Middle frontal gyrus (tissue), 1 donor: ENCODE results near the gene PCDHGB1.
"Not testable (repeated sequence)": the region's sequence is repeated elsewhere in the genome, so short reads cannot be mapped to it uniquely, and the experiment has no call there.

Experiments used
- DNase-seq: peaks from one replicate; pipeline ENCODE4 v3.0.0-alpha.2; 2015; ENCODE audit warnings: low spot score; ENCODE audit errors: extremely low spot score

PCDHGB1 gene

DNA sequence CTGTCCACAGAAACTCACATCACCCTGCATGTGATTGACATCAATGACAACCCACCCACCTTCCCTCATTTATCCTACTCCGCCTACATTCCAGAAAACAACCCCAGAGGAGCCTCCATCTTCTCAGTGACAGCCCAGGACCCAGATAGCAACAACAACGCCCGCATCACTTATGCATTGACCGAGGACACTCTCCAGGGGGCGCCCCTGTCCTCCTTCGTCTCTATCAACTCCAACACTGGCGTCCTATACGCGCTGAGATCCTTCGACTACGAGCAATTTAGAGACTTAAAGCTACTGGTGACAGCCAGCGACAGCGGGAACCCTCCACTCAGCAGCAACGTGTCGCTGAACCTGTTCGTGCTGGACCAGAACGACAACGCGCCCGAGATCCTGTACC is 4.6 kb upstream of the PCDHGB1 start:
- no peak for DNase-seq

GRCh38 chr5:141346017-141346416 is 3.9 kb upstream of the PCDHGB1 start:
- not testable (repeated sequence) for DNase-seq

- no peak for DNase-seq
Observed at GRCh38 chr5:141351591-141351990, 1.7 kb downstream of the PCDHGB1 start.

DNA sequence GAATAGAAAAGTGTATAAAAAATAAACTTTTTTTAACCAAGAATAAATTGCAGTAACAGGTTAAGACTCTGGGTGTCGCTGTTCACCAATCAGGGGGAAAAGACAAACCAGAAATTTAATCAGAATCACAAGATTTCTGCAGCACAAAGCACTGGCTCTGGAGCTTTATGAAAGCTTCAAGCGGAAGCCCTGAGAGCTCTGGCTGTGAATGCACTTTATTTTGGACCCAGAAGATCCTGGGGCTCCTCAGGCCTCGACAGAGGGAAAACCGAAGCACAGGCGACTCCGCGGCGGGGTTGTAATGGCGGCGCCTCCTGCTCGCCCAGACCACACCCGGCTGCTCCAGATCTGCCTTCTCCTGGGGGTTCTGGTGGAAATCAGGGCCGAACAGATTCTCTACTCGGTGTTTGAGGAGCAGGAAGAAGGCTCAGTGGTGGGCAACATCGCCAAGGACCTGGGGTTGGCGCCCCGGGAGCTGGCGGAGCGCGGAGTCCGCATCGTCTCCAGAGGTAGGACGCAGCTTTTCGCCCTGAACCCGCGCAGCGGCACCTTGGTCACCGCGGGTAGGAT is 5.1 kb downstream of the PCDHGB1 start, which contains the start of gene PCDHGA4:
PCDHGA4 (plus strand) TSS at position 122 of the 570 bp plus-strand sequence; CDS start at position 209, 87 bp downstream.
- DNase-seq, result no peak

- DNase-seq, result no peak
Observed at GRCh38 chr5:141355641-141356040, 5.7 kb downstream of the PCDHGB1 start.

DNA sequence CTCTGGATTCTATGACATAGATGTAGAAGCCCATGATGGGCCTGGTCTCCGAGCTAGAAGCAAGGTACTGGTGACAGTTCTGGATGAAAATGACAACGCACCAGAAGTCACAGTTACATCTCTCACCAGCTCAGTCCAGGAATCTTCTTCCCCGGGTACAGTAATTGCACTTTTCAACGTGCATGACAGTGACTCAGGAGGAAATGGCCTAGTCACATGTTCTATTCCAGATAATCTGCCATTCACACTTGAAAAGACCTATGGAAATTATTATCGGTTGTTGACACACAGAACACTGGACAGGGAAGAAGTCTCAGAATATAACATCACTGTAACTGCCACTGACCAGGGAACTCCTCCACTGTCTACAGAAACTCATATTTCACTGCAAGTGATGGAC is 6.2 kb downstream of the PCDHGB1 start:
- DNase-seq, result no peak

DNA sequence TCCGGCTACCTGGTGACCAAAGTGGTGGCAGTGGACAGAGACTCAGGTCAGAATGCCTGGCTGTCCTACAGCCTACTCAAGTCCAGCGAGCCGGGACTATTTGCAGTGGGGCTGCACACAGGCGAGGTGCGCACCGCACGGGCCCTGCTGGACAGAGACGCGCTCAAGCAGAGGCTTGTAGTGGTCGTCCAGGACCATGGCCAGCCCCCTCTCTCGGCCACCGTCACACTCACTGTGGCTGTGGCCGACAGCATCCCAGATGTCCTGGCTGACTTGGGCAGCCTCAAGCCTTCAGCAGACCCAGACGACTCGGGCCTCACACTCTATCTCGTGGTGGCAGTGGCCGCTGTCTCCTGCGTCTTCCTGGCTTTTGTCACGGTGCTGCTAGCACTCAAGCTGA is 7.1 kb downstream of the PCDHGB1 start:
- no peak for DNase-seq

DNA sequence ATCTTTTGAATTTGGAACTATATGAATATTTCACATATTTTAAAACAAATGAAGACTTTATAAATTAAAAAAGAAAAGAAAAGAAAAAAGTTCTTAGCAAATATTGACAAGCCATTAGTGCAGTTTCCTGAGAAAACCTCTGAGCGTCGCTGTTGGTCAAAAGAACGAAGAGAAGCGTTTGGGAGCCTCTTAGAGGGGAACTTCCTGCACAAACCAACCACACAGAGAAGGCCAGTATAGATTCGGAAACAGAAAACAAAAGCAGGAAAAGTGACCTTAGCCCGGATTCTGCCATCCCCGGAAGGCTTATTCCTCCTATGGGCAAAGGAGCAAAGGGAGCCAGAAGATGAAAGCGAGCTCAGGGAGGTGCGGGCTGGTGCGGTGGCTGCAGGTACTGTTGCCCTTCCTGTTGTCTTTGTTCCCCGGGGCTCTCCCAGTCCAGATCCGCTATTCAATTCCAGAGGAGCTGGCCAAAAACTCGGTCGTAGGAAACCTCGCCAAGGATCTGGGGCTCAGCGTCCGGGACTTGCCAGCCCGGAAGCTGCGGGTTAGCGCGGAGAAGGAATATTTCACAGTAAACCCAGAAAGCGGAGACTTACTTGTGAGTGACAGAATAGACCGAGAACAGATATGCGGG is 10.0 kb downstream of the PCDHGB1 start, which contains the start of gene PCDHGB2:
PCDHGB2 (plus strand) TSS at position 205 of the 637 bp plus-strand sequence; CDS start at position 347, 142 bp downstream.
- no peak for DNase-seq

DNA sequence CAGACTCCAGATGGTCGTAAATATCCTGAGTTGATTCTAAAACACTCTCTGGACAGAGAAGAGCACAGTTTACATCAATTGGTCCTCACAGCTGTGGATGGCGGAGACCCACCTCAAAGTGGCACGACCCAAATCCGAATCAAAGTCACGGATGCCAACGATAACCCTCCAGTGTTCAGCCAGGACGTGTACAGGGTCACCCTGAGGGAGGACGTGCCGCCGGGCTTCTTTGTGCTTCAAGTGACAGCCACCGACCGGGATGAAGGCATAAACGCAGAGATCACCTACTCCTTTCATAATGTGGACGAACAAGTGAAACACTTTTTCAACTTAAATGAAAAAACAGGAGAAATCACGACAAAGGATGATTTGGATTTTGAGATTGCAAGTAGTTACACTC is 10.8 kb downstream of the PCDHGB1 start:
- DNase-seq, result no peak

GRCh38 chr5:141362719-141363118 is 12.8 kb downstream of the PCDHGB1 start:
- no peak for DNase-seq

DNA sequence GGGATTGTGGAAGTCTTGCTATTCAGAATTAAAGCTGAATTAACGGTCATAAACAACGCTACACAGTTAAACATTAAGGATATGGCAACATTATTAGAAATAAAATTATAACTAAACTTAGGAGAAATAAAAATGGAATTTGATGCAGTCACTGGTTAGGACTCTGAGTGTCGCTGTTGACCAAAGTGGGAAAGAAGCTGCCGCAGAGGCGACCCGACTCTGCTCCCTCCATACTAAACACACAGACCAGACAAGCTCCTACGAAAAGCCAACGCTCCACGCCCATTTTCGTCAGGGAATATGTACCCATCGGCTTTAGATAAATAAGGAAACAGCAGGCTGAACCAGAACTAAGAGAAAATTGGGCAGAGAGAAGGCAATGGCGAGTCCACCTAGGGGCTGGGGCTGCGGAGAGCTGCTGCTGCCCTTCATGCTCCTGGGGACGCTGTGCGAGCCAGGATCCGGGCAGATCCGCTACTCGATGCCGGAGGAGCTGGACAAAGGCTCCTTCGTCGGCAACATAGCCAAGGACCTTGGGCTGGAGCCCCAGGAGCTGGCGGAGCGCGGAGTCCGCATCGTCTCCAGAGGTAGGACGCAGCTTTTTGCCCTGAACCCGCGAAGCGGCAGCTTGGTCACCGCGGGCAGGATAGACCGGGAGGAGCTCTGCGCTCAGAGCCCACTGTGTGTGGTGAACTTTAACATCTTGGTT is 14.2 kb downstream of the PCDHGB1 start, which contains the start of gene PCDHGA5:
PCDHGA5 (plus strand) TSS at position 211 of the 709 bp plus-strand sequence; CDS start at position 380, 169 bp downstream.
- DNase-seq, result no peak

DNA sequence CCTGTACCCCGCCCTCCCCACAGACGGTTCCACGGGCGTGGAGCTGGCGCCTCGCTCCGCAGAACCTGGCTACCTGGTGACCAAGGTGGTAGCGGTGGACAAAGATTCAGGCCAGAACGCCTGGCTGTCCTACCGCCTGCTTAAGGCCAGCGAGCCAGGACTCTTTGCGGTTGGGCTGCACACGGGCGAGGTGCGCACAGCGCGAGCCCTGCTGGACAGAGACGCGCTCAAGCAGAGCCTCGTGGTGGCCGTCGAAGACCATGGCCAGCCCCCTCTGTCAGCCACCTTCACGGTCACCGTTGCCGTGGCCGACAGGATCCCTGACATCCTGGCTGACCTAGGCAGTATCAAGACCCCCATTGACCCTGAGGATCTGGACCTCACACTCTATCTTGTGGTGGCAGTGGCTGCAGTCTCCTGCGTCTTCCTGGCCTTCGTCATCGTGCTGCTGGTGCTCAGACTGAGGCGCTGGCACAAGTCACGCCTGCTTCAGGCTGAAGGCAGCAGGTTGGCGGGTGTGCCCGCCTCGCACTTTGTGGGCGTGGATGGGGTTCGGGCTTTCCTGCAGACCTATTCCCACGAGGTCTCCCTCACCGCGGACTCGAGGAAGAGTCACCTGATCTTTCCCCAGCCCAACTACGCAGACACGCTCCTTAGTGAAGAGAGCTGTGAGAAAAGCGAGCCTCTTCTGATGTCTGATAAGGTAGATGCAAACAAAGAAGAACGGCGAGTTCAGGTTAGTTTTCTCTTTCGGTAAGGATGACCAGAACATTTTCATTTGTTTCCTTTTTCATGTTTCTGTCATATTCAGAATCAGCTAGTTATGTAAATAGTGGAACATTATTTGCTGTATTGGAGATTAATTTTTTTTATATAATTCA is 16.4 kb downstream of the PCDHGB1 start:
- no peak for DNase-seq

GRCh38 chr5:141369994-141370848 is 20.3 kb downstream of the PCDHGB1 start, which contains the start of gene PCDHGB3:
Gene PCDHGB3, plus strand, starts transcription at chr5:141370242. Its CDS starts 153 bp downstream, at chr5:141370395.
- DNase-seq, result no peak

DNA sequence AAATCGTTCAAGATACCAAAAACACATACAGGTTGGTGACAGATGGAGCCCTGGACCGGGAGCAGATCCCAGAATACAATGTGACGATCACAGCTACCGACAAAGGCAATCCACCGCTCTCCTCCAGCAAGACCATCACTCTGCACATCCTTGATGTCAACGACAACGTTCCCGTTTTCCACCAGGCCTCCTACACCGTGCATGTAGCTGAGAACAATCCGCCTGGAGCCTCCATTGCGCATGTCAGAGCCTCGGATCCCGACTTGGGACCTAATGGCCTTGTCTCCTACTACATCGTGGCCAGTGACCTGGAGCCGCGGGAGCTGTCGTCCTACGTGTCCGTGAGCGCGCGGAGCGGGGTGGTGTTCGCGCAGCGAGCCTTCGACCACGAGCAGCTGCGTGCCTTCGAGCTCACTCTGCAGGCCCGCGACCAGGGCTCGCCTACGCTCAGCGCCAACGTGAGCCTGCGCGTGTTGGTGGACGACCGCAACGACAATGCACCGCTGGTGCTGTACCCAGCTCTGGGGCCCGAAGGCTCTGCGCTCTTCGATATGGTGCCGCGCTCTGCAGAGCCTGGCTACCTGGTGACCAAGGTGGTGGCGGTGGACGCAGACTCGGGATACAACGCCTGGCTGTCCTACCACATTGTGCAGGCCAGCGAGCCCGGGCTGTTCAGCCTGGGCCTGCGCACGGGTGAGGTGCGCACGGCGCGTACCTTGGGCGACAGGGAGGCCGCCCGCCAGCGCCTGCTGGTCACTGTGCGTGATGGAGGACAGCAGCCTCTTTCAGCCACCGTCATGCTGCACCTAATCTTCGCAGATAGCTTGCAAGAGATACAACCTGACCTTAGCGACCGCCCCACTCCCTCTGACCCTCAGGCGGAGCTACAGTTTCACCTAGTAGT is 21.9 kb downstream of the PCDHGB1 start:
- no peak for DNase-seq

DNA sequence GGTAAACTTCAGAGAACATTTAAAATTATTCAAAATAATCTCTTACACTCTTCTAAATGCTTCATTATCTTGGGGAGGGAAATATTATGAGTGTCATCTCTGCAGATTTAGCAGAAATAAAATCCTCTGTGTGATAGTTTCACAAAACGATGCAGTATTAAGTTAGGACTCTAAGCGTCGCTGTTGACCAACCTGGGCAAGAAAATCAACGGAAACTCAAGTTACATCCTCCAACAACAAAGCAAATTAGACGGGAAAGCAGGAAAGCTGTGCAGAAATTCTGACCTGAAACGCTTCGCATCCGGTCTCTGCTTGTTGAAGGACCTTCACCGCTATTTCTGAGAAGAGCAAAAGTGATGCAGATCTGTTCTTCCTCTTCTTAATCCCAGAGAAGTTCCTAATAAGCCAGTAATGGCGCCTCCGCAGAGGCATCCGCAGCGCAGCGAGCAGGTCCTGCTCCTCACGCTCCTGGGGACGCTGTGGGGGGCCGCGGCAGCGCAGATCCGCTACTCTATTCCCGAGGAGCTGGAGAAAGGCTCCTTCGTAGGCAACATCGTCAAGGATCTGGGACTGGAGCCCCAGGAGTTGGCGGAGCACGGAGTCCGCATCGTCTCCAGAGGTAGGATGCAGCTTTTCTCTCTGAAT is 23.9 kb downstream of the PCDHGB1 start, which contains the start of gene PCDHGA6:
PCDHGA6 (plus strand) TSS at position 219 of the 645 bp plus-strand sequence; CDS start at position 412, 193 bp downstream.
- no peak for DNase-seq

DNA sequence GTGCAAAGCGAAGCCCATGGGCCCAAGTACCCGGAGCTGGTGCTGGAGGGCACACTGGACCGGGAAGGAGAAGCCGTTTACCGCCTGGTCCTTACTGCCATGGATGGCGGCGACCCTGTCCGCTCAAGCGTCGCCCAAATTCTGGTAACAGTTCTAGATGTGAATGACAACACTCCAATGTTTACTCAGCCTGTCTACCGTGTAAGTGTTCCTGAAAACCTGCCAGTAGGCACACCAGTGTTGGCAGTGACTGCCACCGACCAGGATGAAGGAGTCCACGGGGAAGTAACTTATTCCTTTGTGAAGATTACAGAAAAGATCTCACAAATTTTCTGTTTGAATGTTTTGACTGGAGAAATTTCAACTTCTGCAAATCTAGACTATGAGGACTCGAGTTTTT is 24.7 kb downstream of the PCDHGB1 start:
- no peak for DNase-seq

- not testable (repeated sequence) for DNase-seq
Observed at GRCh38 chr5:141375444-141376155, 25.7 kb downstream of the PCDHGB1 start.
